ENCODE results near the gene LAPTM4A.

LAPTM4A gene

DNA sequence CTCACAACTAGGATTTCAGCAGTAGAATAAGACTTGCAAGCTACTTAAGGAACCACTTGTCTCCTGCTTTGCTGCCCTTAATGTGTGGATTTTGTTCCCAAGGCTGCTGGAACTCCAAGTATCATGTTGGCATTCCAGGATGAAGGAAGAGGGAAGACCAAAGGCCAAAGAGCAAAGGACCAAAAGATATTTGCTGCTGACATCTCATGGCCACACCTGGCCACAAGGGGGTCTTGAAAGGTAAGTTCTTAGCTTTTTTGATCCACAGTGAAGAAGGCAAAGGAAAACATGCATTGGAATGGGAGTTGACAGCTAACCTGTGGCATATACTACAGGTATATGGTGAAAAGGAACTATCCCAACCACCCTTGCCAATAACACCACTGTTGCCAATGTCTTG is 35.1 kb downstream of the LAPTM4A start:
- DNase-seq = no peak

DNA sequence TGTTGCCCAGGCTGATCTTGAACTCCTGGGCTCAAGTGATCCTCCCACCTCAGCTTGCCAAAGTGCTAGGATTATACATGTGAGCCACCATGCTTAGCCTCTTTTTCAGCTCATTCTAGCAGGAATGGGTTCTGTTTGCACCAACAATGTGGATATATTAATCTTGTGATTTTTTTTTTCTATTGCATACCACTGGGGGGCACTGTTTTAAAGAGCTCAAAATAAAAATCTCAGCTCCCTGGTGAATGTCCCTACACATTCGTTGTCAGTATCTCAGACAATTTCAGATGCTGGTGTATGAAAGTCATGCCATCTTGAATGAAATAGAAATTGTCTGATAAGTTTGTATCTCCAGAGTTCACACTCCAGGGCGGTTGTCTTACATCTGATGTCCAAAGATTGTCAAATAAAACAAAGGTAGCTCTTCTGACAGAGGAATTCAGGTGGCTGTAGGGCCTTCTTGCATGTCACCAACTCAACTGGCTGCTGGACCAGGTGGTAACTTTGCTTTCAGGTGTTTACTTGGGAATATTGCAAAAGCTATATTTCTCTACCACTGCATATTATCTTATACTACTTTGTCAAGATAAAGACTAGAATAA is 35.8 kb downstream of the LAPTM4A start:
- no peak for DNase-seq

DNA sequence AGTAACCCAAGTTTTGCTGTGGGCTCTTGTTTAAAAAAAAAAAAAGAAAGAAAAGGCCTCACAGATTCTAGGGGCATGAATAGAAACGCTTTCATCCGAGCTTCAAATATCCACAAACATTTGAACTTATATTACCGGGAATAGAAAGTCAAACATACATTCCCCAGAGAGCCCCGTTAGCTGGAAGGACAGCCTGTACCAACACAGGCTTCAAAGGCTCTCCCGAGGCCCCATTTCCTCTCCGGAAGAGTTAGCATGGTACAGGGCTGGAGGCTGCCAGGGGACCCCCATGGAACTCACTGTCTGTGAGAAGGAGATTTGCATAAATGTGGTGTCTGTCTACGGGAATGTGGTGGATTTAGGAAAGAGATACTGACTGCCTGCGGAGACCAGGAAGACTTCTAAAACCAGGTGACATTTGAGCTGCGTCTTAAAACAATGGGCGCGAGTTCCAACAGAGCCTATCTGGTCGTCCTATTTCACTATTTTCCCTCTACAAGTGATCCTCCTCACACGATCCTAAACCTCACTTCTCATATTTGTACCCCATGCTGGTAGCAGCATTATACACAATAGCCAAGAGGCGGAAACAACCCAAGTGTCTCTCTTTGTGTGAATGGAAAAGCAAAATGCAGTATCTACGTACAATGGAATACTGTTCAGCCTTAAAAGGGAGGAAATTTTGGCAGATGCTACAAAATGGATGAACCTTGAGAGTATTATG is 38.1 kb downstream of the LAPTM4A start:
- DNase-seq = no peak

DNA sequence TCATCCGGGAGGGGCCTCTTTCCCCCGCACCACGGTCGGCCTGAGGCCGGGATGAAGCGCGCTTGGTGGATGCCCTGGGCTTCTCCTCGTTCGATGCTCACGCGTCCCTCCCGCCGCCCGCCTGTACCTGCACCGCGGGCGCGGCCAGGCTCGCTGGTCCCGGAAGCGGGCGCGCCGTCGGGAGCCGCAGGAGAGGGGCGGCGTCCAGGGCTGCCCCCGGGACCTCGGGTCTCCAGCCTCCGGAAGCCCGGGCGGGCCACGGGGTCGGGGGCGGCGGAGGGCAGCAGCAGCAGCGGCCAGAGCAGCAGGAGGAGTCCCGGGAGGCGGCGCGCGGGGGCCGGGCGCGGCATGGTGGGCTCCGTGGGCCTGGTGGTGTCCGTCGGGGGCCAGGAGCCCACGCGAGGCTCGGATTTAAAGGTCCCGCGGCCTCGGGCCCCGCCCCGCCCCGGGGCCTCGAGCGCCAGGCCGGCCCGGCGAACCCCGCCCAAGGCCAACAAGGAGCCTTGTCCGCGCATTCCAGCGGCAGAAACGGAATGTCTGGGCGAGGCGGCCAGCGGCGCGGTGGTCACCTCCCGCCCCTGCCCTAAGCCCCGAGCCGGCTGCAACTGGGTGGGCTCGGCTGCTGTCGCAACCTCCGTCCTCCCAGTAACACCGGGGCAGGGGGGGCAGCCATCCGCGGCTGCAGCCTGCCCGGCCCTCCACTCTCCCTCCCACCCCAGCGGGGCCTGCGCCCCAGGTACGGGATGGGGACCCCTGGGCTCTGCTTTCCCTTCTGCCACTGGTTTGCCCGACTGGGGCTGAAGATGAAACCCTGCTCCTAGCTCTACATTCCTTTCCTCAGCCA is 38.9 kb downstream of the LAPTM4A start, which contains the start of gene MATN3:
MATN3 (minus strand) TSS at position 387 of the 844 bp plus-strand sequence; CDS start at position 350, 37 bp downstream.
- DNase-seq = no peak

DNA sequence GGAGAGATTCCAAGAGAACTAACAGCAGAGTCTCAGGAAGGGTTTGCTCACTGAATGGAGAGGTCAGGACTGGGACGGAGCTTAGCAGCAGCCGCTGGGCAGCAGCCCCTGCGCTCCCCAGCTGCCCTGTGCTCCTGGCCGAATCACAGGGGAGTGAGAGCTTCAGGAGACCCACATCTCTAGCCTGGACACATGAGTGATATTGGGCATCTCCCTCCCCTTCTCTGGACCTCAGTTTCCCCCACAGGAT is 39.5 kb downstream of the LAPTM4A start:
- DNase-seq = no peak

DNA sequence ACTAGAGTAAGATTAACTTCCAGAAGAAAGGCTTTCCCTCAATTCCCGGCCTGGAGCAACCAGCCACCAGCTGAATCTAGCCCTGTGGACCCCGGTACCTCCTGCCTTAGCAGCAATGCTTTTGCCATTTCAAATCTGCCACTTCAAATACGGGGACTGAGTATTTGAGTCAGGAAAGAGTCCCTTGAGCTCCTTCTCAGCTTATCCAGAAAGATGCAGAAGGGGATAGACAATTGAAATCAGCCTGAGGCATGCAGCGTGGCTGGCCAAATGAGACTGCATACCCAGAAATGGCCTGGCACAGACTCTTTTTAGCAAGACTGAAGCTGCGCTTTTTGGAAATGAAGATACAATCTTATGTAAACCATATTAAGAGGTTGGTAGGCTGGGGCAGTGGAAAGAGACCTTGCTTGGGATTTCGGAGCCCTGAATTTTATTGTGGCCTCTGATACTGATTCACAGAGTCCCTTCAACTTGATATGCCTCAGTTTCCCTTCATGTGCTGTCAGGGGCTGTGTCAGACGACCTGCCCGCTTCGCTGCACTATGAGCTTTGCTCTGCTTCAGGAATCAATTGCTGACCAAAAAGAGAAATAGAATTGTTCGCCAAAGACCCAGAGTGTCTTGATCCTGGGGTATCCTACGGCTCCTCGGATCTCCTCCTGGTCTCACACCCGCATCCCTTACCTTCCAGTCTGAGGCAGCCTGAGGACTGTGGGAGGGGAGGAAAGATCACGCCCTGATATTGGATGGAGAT is 40.0 kb downstream of the LAPTM4A start:
- DNase-seq = no peak

DNA sequence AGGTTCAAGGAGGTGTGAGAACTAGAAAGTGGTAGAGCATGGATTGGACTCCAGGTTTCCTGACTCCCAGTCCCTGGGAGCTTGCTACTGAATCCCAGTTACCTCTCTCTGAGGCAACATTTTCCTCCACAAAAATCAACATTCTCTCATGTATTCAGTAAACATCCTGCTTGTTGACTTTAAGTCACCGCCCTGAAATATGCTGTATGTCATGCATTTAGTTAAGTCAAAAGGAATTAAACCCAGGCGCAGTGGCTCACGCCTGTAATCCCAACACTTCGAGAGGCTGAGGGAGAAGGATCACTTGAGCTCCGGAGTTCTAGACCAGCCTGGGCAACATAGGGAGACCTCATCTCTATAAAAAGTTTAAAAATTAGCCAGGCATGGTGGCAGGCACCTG is 42.7 kb downstream of the LAPTM4A start:
- DNase-seq = no peak

DNA sequence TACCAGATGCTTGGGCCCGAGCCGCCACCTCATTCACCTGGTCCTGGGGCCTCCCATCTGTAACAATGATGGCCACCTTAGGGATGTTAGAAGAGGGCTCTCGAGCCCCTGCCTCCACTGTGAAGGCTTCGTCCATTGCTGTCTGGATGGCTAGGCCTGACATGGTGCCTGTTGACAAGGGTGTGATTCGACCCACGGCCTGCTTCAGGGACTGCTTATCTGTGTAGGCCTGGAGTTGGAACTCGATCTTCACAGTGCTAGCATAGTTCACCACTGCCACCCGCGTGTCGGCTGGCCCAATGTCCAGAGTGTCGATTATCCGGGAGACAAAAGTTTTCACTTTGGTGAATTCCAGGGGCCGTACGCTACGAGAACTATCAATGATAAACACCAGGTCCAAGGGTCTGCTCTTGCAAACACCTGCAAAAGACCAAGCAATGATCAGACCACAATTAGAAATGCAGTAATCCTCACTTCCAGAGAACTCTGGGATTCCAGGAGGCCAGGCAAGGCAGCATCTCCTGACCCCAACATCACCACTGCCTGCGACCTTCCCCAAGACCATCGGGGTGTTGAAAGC is 45.4 kb downstream of the LAPTM4A start:
- DNase-seq = no peak

DNA sequence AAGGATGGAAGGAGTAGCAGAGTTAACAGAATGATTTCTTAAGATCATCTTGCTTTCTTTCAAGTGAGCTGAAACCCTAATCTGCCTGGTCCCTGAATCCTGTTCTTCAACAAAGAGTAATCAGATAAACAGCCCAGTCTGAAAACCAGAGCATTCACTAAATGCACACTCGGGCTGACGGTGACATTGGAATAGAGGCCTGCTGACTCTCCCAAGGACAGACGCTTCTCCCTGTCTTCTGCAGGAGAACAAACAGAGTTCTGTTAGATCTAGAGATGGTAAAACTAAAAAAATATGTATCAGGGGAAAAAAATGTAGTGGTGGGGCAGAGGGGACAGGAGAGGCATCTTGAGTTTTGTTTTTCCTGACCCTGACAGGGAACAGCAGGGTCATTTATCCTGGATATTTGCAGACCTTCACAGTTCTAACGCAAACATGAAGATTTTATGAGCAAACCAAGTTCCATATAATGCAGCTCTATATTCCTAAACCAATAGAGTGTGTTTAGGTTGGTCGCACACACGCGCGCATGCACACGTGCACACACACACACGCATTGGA is 46.3 kb downstream of the LAPTM4A start:
- no peak for DNase-seq

DNA sequence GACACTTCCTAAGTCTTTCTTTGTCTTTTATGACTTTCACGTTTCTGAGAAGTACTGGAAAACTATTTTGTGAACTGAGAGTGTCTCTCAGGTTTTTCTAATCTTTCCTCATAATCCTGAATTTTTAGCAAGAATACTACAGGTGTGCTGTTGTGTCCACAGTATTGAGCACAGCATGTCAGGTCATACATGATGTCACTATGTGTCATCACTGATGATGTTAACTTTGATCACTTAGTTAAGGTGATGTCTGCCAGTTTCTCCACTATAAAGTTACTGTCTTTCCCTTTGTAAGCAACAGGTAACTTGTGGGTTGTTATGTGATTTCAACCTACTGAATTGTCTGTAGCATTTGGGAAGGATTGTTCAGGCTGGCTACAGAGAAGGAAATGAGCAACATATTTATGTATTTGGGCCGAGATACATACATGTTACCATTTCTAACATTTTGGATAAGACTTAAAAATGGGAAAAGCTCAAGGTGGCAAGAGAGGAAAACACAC is 50.0 kb downstream of the LAPTM4A start:
- DNase-seq = no peak

DNA sequence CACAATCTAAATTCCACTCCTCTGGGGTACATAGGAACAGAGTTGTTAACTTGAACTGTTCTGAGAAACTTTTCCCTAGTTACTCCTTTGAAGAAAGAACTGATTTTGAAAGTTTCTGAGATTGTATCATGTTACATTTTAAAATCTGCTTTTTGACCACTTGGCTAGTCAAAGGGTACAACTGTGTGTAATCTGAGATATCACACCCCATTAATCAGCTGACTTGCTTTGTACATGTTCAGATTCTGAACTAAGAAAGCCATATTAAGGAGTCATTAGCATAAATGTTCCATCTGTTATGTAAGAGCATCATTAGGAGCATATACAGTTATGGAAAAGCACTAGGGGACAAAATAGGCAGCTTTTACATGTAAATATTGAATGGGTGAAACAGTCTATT is 57.7 kb downstream of the LAPTM4A start:
- DNase-seq = no peak

DNA sequence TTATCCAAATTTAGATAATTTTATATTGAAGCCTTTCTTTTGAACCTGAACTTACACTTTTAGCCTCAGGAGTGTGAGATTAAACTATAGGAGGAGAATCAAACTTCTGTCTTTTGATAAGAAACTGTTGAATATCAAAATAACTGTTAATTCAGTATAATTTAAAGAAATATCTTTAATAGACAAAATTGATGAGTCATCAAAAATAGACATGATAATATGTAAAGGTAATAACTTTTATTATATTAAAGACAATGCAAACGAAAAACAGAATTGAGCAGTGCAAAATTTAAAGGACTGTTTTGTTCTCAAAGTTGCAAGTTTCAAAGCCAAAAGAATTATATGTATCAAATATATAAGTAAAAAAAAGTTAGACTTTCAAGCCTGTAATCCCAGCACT is 59.5 kb downstream of the LAPTM4A start:
- DNase-seq = no peak

DNA sequence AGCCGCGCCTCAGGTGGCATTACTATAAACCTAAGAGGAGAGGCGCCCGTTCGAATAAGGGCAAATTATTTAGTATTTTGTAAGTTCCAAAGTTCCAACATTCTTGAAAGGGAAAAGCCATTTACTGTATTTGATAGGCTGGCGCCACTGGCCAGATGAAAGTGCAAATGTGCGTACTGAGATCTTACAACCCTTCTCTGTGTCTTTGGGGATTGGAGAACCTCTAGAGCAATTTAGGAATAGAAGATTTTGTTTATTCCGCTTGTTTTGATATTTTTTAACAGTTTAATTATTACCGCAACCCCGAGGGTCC is 61.1 kb downstream of the LAPTM4A start:
- DNase-seq = no peak

DNA sequence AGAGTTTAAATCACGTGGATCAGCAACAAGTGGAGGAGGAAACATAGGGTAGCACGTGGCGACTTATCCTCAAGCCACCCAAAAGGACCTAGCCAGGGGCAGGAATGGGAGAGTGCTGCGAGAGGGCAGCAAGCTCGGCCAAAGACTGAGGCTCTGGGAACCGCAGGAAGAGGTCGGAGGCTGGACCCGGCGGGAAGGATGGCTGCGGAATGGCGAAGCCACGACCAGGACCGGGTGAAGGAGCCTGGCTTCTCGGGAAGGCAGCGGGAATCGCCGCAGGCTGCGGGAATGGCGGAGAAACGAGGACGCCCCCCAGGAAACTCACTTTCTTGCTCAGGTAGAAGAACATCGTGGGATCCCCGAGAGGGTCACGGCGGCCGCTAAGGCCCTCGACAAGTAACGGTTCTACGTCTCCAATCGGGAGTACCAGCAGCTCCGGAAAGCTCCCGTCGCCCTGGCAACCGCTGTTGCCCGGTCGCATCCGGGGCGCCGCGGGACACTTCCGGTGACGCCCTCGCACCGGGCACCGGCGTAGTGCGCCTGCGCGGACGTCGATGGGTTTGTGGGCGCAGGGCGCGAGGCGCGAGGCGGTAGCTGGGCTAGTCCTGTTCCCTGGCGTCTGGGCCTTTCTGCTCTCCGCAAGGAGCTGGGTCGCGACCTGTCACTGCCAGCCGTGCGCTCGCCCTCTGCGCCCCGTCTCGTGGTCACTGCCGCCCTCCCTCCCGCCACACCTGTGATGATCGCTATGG is 61.6 kb downstream of the LAPTM4A start, which contains the start of gene WDR35:
WDR35 (minus strand) TSS at position 439 of the 749 bp plus-strand sequence; CDS start at position 349, 90 bp downstream.
- DNase-seq = peak in 1 of 2 donors; percentile 64

DNA sequence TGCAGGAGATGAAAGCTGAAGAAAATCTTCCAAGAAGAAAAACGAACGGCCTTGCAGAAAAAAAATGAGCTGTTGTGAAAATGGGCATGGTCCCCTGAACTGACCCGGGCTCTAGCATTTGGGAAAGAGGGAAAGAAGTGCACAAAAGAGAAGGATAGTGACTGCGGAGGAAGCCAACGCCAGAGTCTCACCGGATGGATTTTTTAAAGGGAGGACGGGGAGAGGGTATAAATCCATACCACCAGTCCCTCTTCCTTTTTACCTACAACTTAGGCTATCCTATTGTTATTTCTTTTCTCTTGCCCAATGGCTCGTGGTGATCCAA is 62.1 kb downstream of the LAPTM4A start:
- no peak for DNase-seq

DNA sequence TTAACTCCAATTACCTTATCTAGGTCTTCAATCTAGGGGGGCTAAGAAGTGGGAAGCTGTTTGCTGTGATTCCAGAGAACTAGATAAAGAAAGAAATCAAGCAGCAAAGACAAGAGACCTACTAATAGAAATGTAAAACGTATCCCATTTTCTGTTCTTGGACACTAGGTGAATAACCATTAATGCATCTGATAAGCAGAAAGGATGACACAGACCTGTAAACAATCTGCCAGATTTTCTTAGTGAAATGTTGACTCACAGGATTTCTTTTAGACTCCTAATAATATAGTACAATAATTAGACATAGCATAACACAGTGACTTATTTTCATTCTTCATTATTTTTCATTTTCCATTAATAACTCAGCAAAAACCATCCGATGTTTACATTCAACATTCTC is 62.8 kb downstream of the LAPTM4A start:
- no peak for DNase-seq

DNA sequence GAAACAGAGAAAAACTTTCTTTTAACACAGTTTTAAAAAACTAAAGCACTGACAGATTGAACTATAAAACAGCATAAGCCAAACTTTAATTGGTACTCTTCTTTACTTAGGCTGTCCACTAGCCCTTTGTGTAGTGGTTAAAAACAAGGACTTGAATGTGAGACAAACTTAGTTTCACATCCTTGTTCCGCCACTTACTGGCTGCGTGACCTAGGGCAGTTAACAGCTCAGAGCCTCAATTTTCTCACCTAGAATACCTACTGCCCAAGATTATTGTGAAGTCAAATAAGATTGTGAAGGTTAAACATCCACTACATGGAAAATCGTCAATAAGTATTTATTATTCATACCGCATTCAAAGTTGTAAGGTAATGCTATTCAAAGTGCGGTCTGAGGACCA is 63.5 kb downstream of the LAPTM4A start:
- no peak for DNase-seq
